GM15510 (cell line): ENCODE data around the gene GPR179.

ENCODE experiments used
- POLR2A ChIP-seq: IDR thresholded peaks from 3 replicates; pipeline ENCODE4 v1.6.1; 2011; ENCODE audit warnings: borderline replicate concordance; ENCODE audit not compliant: insufficient read length; ENCODE audit errors: extremely low read depth

GPR179 gene, protein sequence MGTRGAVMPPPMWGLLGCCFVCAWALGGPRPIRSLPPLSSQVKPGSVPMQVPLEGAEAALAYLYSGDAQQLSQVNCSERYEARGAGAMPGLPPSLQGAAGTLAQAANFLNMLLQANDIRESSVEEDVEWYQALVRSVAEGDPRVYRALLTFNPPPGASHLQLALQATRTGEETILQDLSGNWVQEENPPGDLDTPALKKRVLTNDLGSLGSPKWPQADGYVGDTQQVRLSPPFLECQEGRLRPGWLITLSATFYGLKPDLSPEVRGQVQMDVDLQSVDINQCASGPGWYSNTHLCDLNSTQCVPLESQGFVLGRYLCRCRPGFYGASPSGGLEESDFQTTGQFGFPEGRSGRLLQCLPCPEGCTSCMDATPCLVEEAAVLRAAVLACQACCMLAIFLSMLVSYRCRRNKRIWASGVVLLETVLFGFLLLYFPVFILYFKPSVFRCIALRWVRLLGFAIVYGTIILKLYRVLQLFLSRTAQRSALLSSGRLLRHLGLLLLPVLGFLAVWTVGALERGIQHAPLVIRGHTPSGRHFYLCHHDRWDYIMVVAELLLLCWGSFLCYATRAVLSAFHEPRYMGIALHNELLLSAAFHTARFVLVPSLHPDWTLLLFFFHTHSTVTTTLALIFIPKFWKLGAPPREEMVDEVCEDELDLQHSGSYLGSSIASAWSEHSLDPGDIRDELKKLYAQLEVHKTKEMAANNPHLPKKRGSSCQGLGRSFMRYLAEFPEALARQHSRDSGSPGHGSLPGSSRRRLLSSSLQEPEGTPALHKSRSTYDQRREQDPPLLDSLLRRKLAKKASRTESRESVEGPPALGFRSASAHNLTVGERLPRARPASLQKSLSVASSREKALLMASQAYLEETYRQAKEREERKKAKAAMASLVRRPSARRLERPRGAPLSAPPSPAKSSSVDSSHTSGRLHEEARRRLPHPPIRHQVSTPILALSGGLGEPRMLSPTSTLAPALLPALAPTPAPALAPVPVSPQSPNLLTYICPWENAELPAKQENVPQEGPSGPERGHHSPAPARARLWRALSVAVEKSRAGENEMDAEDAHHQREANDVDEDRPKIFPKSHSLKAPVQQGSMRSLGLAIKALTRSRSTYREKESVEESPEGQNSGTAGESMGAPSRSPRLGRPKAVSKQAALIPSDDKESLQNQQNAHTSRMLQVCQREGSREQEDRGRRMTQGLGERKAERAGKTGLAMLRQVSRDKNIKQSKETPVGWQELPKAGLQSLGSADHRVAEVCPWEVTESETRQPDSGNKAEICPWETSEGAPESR (N-terminal part only)

DNA sequence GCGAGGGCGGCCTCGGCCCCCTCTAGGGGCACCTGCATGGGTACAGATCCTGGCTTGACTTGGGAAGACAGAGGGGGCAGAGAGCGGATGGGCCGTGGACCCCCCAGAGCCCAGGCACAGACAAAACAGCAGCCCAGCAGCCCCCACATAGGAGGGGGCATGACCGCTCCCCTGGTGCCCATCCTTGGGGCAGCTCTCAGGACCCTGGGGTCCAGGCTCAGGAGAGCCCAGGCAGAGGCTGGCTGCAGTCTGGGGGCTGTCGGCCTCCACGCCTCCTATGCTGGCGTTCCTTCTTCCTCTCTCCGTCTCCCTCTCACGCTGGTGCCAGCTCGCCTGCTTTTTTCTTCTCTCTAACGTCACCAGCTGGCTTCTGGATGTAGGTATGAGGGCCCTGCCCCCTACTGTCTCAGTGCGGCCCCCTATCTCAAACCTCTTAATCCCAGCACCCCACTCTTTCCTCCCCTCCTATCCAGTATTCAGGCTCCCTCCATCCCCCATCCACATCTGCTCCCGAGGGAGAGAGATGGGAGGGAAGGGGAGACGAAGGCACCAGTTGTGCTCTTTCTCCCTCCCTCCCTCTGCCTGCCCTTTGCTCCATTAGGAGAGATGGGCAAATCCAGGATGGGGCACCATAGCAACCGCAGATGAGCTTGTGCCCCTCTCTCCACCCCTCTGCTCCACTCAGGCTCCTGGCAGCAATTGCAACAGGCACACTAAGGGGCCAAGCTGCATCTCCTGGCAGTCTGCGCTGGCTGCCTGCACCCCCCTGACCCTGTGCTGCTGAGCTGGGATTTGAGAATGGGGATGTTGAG is at the start of gene GPR179:
Gene GPR179 (minus strand): TSS at position 349 of the 812 bp plus-strand sequence. CDS start 167 bp downstream, at position 182.
- TF ChIP-seq POLR2A = no peak

DNA sequence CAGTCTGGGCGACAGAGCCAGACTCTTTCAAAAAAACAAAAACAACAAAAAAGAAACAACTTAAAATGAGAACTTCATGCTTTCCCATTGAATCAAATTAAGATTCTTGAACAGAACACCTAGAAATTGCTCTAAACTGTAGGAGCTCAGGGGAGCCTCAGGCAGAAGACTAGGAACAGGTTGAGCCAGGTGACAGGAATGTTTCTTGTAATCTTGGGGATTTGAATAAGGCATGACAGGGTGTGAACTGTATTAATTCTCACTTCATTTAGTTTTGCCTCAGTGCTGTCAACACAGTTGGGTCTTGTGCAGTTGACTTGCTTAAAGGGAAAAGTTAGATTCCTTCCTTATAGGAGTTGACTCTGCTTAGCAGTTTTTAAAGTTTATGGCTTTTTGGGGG is 35.7 kb upstream of the GPR179 start:
- no peak for TF ChIP-seq POLR2A

DNA sequence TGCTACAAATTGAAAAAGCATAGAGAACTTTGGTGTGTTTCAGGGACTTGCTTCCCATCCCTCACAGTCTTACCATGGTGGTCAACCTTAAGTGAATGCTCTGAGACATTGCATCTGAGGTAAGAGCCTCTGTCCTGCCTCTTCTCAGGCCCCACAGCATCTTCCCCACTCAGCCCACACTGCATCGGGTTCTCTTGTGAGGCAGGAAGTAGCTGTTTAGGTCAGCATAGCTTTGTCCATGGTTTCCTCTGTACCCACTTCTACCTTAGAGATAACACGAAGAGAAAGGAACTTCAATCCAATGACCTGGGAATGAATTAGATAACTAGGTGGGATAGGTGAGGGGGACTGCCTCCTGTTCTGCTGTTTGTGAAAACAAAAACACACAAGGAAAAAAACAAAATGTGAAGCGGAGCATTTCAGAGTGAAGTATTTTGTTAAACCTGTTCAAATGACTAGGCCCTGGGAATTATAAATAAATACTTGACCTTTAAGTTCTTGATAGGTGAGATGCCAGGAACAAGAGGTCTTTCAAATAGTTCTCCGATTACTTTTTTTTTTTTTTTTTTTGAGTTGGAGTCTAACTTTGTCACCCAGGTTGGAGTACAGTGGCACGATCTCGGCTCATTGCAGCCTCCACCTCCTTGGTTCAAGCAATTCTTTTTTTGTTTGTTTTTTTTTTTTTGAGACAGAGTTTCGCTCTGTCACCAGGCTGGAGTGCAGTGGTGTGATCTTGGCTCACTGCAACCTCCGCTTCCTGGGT is 25.5 kb upstream of the GPR179 start:
- no peak for TF ChIP-seq POLR2A

DNA sequence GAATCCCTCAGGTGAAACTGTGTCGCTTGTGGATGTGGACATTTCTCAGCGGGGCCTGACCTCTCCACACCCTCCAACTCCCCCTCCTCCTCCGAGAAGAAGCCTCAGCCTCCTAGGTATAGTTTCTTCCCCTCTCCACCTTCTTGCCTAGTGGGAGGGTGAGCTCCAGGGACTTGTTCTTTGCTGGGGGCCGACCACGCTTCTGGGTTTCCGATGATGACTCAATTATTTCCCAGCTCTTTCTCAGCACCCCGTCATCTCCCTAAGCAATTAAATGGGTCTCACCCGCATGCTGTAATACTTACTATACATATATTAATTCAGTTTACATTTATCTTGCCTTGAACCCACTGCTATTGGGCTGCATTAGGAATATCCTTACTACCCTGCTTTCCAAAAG is 21.0 kb upstream of the GPR179 start:
- TF ChIP-seq POLR2A = no peak

DNA sequence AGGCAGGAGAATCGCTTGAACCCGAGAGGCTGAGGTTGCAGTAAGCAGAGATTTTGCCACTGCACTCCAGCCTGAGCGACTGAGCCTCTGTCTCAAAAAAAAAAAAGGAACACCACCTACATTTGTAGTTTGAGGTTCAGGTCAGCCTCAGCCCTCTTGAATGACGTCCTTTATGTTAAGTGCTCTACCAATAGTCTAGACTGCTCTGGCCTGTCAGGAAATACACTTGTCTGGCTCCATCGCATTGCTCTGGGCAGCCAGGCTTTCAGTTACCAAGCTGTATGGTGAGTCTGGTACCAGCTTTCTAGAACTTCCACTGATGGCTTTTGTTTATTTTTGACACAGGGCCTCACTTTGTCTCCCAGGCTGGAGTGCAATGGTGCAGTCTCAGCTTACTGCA is 19.3 kb upstream of the GPR179 start:
- TF ChIP-seq POLR2A = no peak

DNA sequence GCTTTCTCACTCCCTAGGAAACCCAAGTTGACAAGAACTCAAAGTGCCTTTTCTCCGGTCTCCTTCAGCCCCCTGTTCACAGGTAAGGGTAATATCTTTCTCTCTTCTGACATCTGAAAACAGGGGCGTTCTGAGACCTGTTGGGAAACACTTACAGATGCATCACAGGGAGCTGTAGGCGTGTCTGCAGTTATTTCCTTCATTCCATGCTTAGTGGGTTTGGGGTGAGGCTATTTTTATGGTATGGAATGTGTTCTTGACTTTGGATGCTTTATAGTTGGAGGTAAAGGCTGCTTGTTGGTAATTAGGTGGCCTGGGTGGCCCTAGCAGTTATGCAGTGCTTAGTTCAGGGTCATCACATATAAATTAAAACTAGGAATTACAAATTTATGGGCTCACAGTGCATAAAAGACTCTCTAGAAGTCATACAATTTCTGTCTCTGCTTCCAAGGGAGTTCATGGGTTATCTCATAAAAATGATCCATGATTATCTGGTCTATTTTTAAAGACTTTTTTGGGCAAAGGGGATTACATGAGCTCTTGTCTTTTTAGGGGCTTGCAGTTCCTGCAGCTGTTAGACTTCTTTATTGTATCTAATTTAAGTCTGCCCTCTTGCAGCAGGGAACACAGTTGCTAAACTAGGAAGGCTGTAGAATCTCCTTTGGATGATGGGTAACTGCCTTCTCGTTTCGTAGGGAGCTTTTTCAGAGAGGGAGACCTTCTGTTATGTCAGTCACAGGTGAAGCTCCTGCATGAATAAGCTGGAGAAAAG is 18.1 kb upstream of the GPR179 start:
- no peak for TF ChIP-seq POLR2A

DNA sequence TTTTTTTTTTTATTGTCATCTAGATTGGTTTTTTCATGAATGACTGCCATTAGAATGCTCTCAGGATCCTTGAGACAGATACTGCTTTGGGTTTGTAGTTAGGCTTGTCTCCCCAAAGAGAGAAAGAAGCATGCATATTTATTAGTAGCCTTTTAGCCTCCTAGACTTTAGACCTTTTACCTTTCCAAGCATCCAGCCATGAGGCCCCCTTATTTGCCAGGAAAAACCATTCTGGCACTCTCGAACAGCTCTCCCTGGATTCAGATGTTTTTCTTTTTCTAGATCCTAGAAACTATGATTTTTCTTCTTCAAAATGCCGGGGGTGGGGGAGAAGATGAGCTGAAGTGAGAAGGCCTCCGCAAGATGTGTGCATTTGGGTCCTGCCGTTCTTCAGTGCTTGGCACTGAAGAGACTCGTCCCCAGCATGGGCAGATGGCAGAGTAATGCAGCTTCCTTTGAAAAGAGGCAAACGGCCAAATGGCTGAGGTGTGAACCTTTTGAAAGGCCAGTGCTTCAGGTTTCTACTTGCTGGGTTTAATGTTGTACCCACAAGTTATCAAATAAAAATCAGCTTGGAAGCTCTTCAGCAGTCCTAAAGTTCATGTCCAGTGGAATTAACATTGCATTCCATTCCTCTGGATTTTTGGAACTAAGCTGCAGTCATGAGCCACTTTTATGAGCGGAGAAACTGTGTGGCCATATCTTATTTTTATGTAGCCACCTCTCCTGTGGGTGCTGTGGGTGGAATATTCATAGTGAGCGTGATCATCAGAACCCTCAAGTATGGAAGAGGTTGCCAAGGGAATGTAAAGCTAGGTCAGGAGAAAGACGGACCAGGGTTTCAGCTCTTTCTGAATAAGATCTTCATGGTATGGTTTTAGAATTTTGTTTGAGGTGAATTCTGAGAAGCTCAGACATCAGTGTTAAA is 15.1 kb upstream of the GPR179 start:
- no peak for TF ChIP-seq POLR2A

DNA sequence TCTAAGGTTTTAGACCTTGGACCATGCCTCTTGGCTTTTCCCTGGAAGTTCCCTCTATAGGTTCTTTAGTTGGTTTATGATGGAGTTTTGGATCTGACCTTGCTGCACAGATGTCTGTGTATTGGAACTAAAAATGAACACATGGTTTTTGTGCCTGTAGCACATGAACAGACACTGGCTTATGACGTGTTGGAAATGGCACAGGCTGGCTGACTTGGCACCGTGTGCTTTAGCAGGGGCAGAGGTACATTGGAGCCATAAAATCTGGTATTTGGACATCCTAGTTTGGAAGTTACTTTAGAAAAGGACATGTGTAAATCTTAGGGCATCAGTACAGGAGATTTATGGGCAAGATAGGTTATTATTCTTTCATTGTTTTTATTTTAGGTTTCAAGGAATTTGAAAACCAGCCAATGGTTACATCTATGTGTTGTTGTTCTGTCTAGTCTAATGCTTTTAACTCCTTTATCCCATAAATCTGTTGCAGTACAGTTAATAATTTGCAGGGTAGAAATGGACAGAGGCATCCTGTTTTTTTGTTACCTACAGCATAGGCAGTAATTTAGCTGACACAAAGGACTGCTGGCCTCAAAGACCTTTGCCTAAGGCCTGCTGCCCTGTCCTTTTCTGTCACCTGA is 13.8 kb upstream of the GPR179 start:
- TF ChIP-seq POLR2A = no peak

DNA sequence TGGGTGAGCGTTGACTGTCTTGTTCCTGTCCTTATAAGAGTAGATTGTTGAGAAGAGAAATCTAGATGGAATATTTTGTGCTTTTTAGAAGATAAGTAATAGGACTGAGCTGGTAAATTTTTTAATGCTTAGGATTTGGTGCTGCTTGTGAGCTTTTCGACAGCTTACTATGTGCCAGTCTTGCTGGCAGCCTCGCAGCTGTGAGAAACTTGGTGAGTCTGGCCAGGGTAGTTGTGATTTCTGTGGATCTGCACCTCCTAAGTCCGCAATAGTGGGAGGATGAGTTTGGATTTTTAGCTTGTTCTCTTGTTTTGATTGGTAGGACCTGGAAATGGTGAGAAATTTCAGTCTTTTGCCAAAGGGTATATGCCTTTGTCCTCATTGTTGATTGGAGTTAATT is 11.5 kb upstream of the GPR179 start:
- no peak for TF ChIP-seq POLR2A

DNA sequence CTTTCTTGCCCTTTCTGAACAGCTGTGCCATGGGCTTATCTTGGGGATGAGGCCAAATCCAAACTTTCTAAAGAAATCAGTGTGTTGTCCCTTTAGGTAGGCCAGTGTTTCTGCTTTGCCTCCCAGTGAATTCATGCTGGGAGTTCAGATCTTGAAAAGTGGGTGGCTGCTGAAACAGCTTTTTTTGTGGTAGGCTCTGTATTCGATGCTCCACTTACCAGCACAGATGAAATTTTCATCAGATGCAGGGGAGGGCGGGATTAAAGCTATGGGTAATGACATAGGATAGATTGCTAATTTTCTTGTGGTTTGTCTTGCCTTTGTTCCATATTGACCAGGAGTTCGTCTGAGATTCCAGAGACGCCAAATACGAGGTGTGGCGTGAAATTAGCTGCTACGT is 10.7 kb upstream of the GPR179 start:
- no peak for TF ChIP-seq POLR2A

DNA sequence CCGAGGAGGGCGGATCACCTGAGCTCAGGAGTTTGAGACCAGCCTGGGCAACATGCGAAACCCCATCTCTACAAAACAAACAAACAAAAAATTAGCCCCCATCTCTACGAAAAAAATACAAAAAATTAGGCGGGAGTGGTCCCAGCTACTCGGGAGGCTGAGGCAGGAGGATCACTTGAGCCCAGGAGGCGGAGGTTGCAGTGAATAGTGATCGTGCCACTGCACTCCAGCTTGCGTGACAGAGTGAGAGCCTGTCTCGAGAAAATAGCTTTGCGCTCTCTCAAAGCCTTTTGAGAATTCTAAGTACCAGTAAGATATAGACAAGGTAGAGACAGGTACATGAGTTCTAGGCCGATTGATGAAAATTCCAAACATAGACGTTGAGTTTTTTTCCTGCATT is 9.9 kb upstream of the GPR179 start:
- no peak for TF ChIP-seq POLR2A
